ENCODE results near the gene RAB8B. TPM values are rescaled to one million over a fixed set of nuclear protein-coding genes. Genes with fewer than 3 reads are reported as not detected.

Gene RAB8B
- total and polyA plus RNA-seq, 2 of the 13 experiments (the other 11 are each of a cell fraction or from before 2014, with no cell fraction given) = 6.8 to 14.2 TPM

- no peak for TF ChIP-seq PRDM15 (CRISPR knock-in tag; IDR thresholded peaks at IDR 0.05)
- no peak for TF ChIP-seq ZNF616 (CRISPR knock-in tag; IDR thresholded peaks at IDR 0.05; ENCODE audit: low read depth)
- TF ChIP-seq ZNF570 (CRISPR knock-in tag; IDR thresholded peaks at IDR 0.05; ENCODE audit: borderline replicate concordance) = no peak
Observed at GRCh38 chr15:63231706-63232105, 42.3 kb downstream of the RAB8B start (continued).

GRCh38 chr15:63232405-63232804 is 43.0 kb downstream of the RAB8B start:
- 93% methylated on average over 4 of the region's 4 CpGs for WGBS (ENCODE audit: low lambda C conversion rate)
- H3K4me2 ChIP-seq (ENCODE audit: low read depth, low read length) = no peak overlapping the region
- DNase-seq (ENCODE audit: low spot score) = no peak
- intact Hi-C loops (cut with micrococcal nuclease; ENCODE audit: unreplicated experiment) = no loop called here
- in situ Hi-C loops (cut with HindIII; ENCODE audit: extremely low pct_ligation_motif_present, low pct_unique_long_range_greater_than_20kb) = no loop called here
- H3K27ac ChIP-seq (ENCODE audit: extremely low read length, insufficient read depth, low read length) = no peak overlapping the region
- H4K20me1 ChIP-seq (ENCODE audit: insufficient read depth, low read length) = no peaks in the 10 kb centered on the region
- ChIA-PET CTCF (ENCODE audit: low intra/inter-chr PET ratio, low total read pairs) (no interaction called here), POLR2A (interaction anchor here (0.6 to 1.0 kb wide), 3 partner anchors 43 to 1864 kb away, joined by 3 to 4 read pairs (median 3); partner anchors contain the start of genes RAB8B and RPS27L)
- H3K9me3 ChIP-seq (ENCODE audit: low read length) = no peaks in the 10 kb centered on the region
- no peak overlapping the region for H3K9ac ChIP-seq (ENCODE audit: insufficient read depth, low read depth, low read length)
- no peak for ATAC-seq
- no peaks in the 10 kb centered on the region for H3K79me2 ChIP-seq (ENCODE audit: insufficient read depth, low read length)
- no peak for FAIRE-seq
- no peaks in the 10 kb centered on the region for H3K36me3 ChIP-seq (replicated peaks in 1 of 2; ENCODE audit: control insufficient read depth in 1 of 2, insufficient read depth in 2 of 2, low read length in 2 of 2)
- H3K4me3 ChIP-seq (replicated peaks in 1 of 3; ENCODE audit: insufficient read depth in 1 of 3, low read depth in 2 of 3, low read length in 3 of 3) = no peak overlapping the region
- H2AFZ ChIP-seq (ENCODE audit: low read length) = no peak overlapping the region
- BruUV-seq (replicated peaks) = no TSS peak
- no peaks in the 10 kb centered on the region for H3K27me3 ChIP-seq (ENCODE audit: control insufficient read depth in 1 of 2, insufficient read depth in 2 of 2, low read length in 2 of 2)
- peaks cover 29% of the 10 kb centered on the region for H3K4me1 ChIP-seq (ENCODE audit: insufficient read depth, low read length)
- TF ChIP-seq PLSCR1 (CRISPR knock-in tag; IDR thresholded peaks at IDR 0.05; ENCODE audit: borderline replicate concordance) (no peak), ZNF556 (CRISPR knock-in tag; IDR thresholded peaks at IDR 0.05; ENCODE audit: borderline replicate concordance) (no peak), PRDM4 (CRISPR knock-in tag; IDR thresholded peaks at IDR 0.05; ENCODE audit: borderline replicate concordance) (no peak), ZFP91 (CRISPR knock-in tag; IDR thresholded peaks at IDR 0.05; ENCODE audit: borderline replicate concordance) (no peak), ZNF687 (CRISPR knock-in tag; IDR thresholded peaks at IDR 0.05) (no peak)

All from HepG2 (cell line).